HG02852 (cell line): Measurements from ENCODE around the gene TVP23C.
A peak's percentile ranks its signal among the peaks of the same experiment; 100 is the strongest.
"Not testable (repeated sequence)": the region's sequence is repeated elsewhere in the genome, so short reads cannot be mapped to it uniquely, and the experiment has no call there.

Experiments
- ATAC-seq: cut with Tn5 transposase; IDR thresholded peaks from one replicate; pipeline ENCODE4 v1.9.1; 2021; ENCODE audit warnings: mild to moderate bottlenecking, moderate library complexity; ENCODE audit not compliant: unreplicated experiment

Gene TVP23C

GRCh38 chr17:15526292-15527218 is 36.7 kb downstream of the TVP23C start:
- ATAC-seq = not testable (repeated sequence)

- ATAC-seq = not testable (repeated sequence)
These were observed 38.0 kb downstream of the TVP23C start for GRCh38 chr17:15524990-15525985.

- ATAC-seq = no peak
These were observed 47.1 kb downstream of the TVP23C start for GRCh38 chr17:15516150-15516549.

- no peak for ATAC-seq
These were observed 48.8 kb downstream of the TVP23C start for GRCh38 chr17:15514469-15514868.

GRCh38 chr17:15513856-15514459 is 49.3 kb downstream of the TVP23C start:
- ATAC-seq = no peak

GRCh38 chr17:15513058-15513791 is 50.1 kb downstream of the TVP23C start:
- ATAC-seq = no peak

- no peak for ATAC-seq
These were observed 51.1 kb downstream of the TVP23C start for GRCh38 chr17:15512071-15512709.

GRCh38 chr17:15511142-15511541 is 52.1 kb downstream of the TVP23C start:
- ATAC-seq = peak; percentile 44

GRCh38 chr17:15510361-15510760 is 52.9 kb downstream of the TVP23C start:
- ATAC-seq = no peak

- no peak for ATAC-seq
These were observed 54.2 kb downstream of the TVP23C start for GRCh38 chr17:15509095-15509494.

- no peak for ATAC-seq
These were observed 54.8 kb downstream of the TVP23C start for GRCh38 chr17:15508466-15508865.

GRCh38 chr17:15507896-15508295 is 55.4 kb downstream of the TVP23C start:
- no peak for ATAC-seq

- no peak for ATAC-seq
These were observed 56.3 kb downstream of the TVP23C start for GRCh38 chr17:15507001-15507400.

GRCh38 chr17:15505708-15506107 is 57.6 kb downstream of the TVP23C start:
- not testable (repeated sequence) for ATAC-seq

GRCh38 chr17:15503731-15504130 is 59.6 kb downstream of the TVP23C start:
- no peak for ATAC-seq

- peak; percentile 79 for ATAC-seq
These were observed 60.7 kb downstream of the TVP23C start for GRCh38 chr17:15502369-15503112.

- ATAC-seq = no peak
These were observed 61.5 kb downstream of the TVP23C start for GRCh38 chr17:15501793-15502192.

GRCh38 chr17:15501282-15501681 is 62.0 kb downstream of the TVP23C start:
- no peak for ATAC-seq

GRCh38 chr17:15498107-15498506 is 65.2 kb downstream of the TVP23C start:
- ATAC-seq = no peak
